NK-92 (cell line): ENCODE data around the gene SPTLC1.

ENCODE experiments used
- DNase-seq: peaks from one replicate; lab custom pipeline; 2025; ENCODE audit not compliant: unreplicated experiment; lab: John Stamatoyannopoulos, UW

SPTLC1 gene

GRCh38 chr9:92098638-92099037 is 16.6 kb downstream of the SPTLC1 start:
- no peak for DNase-seq

- DNase-seq = no peak
Measured at GRCh38 chr9:92097997-92098482, 17.2 kb downstream of the SPTLC1 start.

GRCh38 chr9:92095236-92095635 is 20.0 kb downstream of the SPTLC1 start:
- no peak for DNase-seq

GRCh38 chr9:92094655-92095054 is 20.6 kb downstream of the SPTLC1 start:
- no peak for DNase-seq

GRCh38 chr9:92077888-92078287 is 37.3 kb downstream of the SPTLC1 start:
- DNase-seq = no peak

- DNase-seq = no peak
Measured at GRCh38 chr9:92071634-92072033, 43.6 kb downstream of the SPTLC1 start.

GRCh38 chr9:92066168-92066567 is 49.0 kb downstream of the SPTLC1 start:
- no peak for DNase-seq

GRCh38 chr9:92064711-92065110 is 50.5 kb downstream of the SPTLC1 start:
- no peak for DNase-seq

- DNase-seq = no peak
Measured at GRCh38 chr9:92061184-92061583, 54.0 kb downstream of the SPTLC1 start.

GRCh38 chr9:92059661-92060060 is 55.6 kb downstream of the SPTLC1 start:
- DNase-seq = no peak

GRCh38 chr9:92058723-92059444 is 56.3 kb downstream of the SPTLC1 start:
- no peak for DNase-seq

GRCh38 chr9:92058026-92058425 is 57.2 kb downstream of the SPTLC1 start:
- no peak for DNase-seq

- no peak for DNase-seq
Measured at GRCh38 chr9:92057226-92057625, 58.0 kb downstream of the SPTLC1 start.

- no peak for DNase-seq
Measured at GRCh38 chr9:92055624-92056023, 59.6 kb downstream of the SPTLC1 start.

GRCh38 chr9:92048924-92049625 is 66.1 kb downstream of the SPTLC1 start:
- no peak for DNase-seq

- no peak for DNase-seq
Measured at GRCh38 chr9:92047500-92047899, 67.7 kb downstream of the SPTLC1 start.

- DNase-seq = no peak
Measured at GRCh38 chr9:92046676-92047075, 68.5 kb downstream of the SPTLC1 start.

- no peak for DNase-seq
Measured at GRCh38 chr9:92044936-92045335, 70.3 kb downstream of the SPTLC1 start.

GRCh38 chr9:92043002-92043401 is 72.2 kb downstream of the SPTLC1 start:
- DNase-seq = no peak

GRCh38 chr9:92042260-92042659 is 73.0 kb downstream of the SPTLC1 start:
- DNase-seq = no peak

GRCh38 chr9:92036756-92037155 is 78.5 kb downstream of the SPTLC1 start:
- DNase-seq = no peak

GRCh38 chr9:92036411-92036746 is 78.8 kb downstream of the SPTLC1 start:
- DNase-seq = no peak
